ENCODE data around the gene EPS8L1.

The EPS8L1 gene

GRCh38 chr19:55119053-55119452 lies 43.4 kb downstream of the EPS8L1 start:
- DNase-seq (ENCODE audit: low read depth), result no peak
- no peak overlapping the region for H3K4me3 ChIP-seq (ENCODE audit: low read length)
- no peak for TF ChIP-seq CTCF (conservative IDR thresholded peaks at IDR 0.05; ENCODE audit: low read length)

- TF ChIP-seq CTCF (conservative IDR thresholded peaks at IDR 0.05; ENCODE audit: low read length), result no peak
- peak; percentile 71 for DNase-seq (ENCODE audit: low read depth)
- no peak overlapping the region for H3K4me3 ChIP-seq (ENCODE audit: low read length)
These were observed 55.8 kb downstream of the EPS8L1 start for GRCh38 chr19:55131421-55131820.

GRCh38 chr19:55132453-55133129 lies 56.9 kb downstream of the EPS8L1 start:
- TF ChIP-seq CTCF (conservative IDR thresholded peaks at IDR 0.05; ENCODE audit: low read length), result peak; percentile 11; the same call in 1 of the 2 replicates
- no peak overlapping the region for H3K4me3 ChIP-seq (ENCODE audit: low read length)
- DNase-seq (ENCODE audit: low read depth), result no peak

GRCh38 chr19:55133639-55134444 lies 58.2 kb downstream of the EPS8L1 start:
- no peak for DNase-seq (ENCODE audit: low read depth)
- no peak overlapping the region for H3K4me3 ChIP-seq (ENCODE audit: low read length)
- TF ChIP-seq CTCF (conservative IDR thresholded peaks at IDR 0.05; ENCODE audit: low read length), result no peak

GRCh38 chr19:55134736-55135135 lies 59.1 kb downstream of the EPS8L1 start:
- TF ChIP-seq CTCF (conservative IDR thresholded peaks at IDR 0.05; ENCODE audit: low read length), result no peak
- no peak for DNase-seq (ENCODE audit: low read depth)
- no peak overlapping the region for H3K4me3 ChIP-seq (ENCODE audit: low read length)

- no peak overlapping the region for H3K4me3 ChIP-seq (ENCODE audit: low read length)
- TF ChIP-seq CTCF (conservative IDR thresholded peaks at IDR 0.05; ENCODE audit: low read length), result no peak
- DNase-seq (ENCODE audit: low read depth), result no peak
These were observed 60.9 kb downstream of the EPS8L1 start for GRCh38 chr19:55136399-55137102.

Measured in AG10803 (cell line).